T-cell (primary cell): Measurements from ENCODE around the gene RERE. TPM values are rescaled to one million over a fixed set of nuclear protein-coding genes. Genes with fewer than 3 reads are reported as not detected.
"Not testable (repeated sequence)": the region's sequence is repeated elsewhere in the genome, so short reads cannot be mapped to it uniquely, and the experiment has no call there.

Source experiments
- ATAC-seq, 4 experiments: fragments of 200-7000 bp in 3 of 4; fragments of 150-1000 bp in 1 of 4; cut with Tn5 transposase; replicated peaks in 1 of 4; 1 replicate in 3 of 4; 2 replicates in 1 of 4; pipeline ENCODE4 v1.10.0; 2021; ENCODE audit warnings: moderate library complexity in 3 of 4, mild to moderate bottlenecking in 2 of 4, moderate number of reproducible peaks in 1 of 4
- CTCF ChIA-PET, 2 donors: fragments of 300-600 bp; sonication (Branson Sonifier 250); formaldehyde crosslinking; loops; one replicate each; lab custom pipeline; 2022; ENCODE audit warnings: antibody characterized with exemption in 2 of 2; lab: Charles Lee
- POLR2A ChIA-PET, 2 donors: fragments of 300-600 bp; sonication (Branson Sonifier 250); formaldehyde crosslinking; loops; one replicate each; lab custom pipeline; 2022; ENCODE audit warnings: antibody characterized with exemption in 2 of 2; lab: Charles Lee
- DNase-seq, 35 experiments: peaks; one replicate each; pipeline versions ENCODE4 v3.0.0 to v3.0.0-alpha.2; 2013 to 2023
- H3K27ac ChIP-seq: one replicate; pipeline ENCODE4 v1.5.1; 2013; ENCODE audit warnings: low read length
- H3K27me3 ChIP-seq, 2 experiments: replicated peaks in 1 of 2; 1 replicate in 1 of 2; 2 replicates in 1 of 2; pipeline versions ENCODE4 v1.6.1 to v1.7.0; 2013; ENCODE audit warnings: low read length in 1 of 2, mixed read lengths in 1 of 2; ENCODE audit not compliant: control insufficient read depth in 2 of 2, insufficient read depth in 2 of 2; ENCODE audit errors: extremely low read depth in 1 of 2
- H3K36me3 ChIP-seq, 2 donors: 1 replicate in 1 of 2; 2 replicates in 1 of 2; pipeline versions ENCODE4 v1.6.1 to v1.7.0; 2013; ENCODE audit warnings: low read length in 1 of 2; ENCODE audit not compliant: control insufficient read depth in 2 of 2, insufficient read depth in 1 of 2; ENCODE audit errors: extremely low read depth in 1 of 2
- H3K4me1 ChIP-seq, 2 experiments: 1 replicate in 1 of 2; 2 replicates in 1 of 2; pipeline versions ENCODE4 v1.6.1 to v1.7.0; 2013; ENCODE audit warnings: low read length in 2 of 2, mixed read lengths in 1 of 2; ENCODE audit not compliant: insufficient read depth in 2 of 2, control insufficient read depth in 1 of 2; ENCODE audit errors: extremely low read depth in 1 of 2
- H3K4me3 ChIP-seq, 2 donors: 1 replicate in 1 of 2; 2 replicates in 1 of 2; pipeline versions ENCODE4 v1.5.1 to v1.7.0; 2013; ENCODE audit warnings: mild to moderate bottlenecking in 2 of 2, low read length in 1 of 2, moderate library complexity in 1 of 2; ENCODE audit not compliant: control insufficient read depth in 1 of 2; ENCODE audit errors: extremely low read depth in 1 of 2
- H3K9me3 ChIP-seq: 2 replicates; pipeline ENCODE4 v1.7.0; 2013
- H3K27ac Mint-ChIP-seq, 2 donors: one replicate each; pipeline ENCODE4 v1.8.0; 2020 to 2021; ENCODE audit warnings: mild to moderate bottlenecking in 2 of 2, mixed read lengths in 2 of 2
- H3K27me3 Mint-ChIP-seq, 2 donors: one replicate each; pipeline ENCODE4 v1.8.0; 2021 to 2022; ENCODE audit warnings: mixed read lengths in 2 of 2
- H3K36me3 Mint-ChIP-seq: one replicate; pipeline ENCODE4 v1.8.0; 2021; ENCODE audit warnings: mixed read lengths
- H3K4me1 Mint-ChIP-seq, 3 donors: one replicate each; pipeline ENCODE4 v1.8.0; 2020 to 2022; ENCODE audit warnings: mixed read lengths in 3 of 3, mild to moderate bottlenecking in 1 of 3
- H3K4me3 Mint-ChIP-seq, 3 donors: one replicate each; pipeline ENCODE4 v1.8.0; 2020 to 2022; ENCODE audit warnings: mild to moderate bottlenecking in 3 of 3, mixed read lengths in 3 of 3, moderate library complexity in 3 of 3
- H3K9me3 Mint-ChIP-seq, 3 donors: one replicate each; pipeline ENCODE4 v1.8.0; 2020 to 2022; ENCODE audit warnings: mixed read lengths in 3 of 3
- WGBS: methylation state at CpG from one replicate; pipeline ENCODE4 v1.1.5; 2013; ENCODE audit warnings: missing lambda C conversion rate; ENCODE audit not compliant: insufficient coverage; 5-methylcytosine and 5-hydroxymethylcytosine counted together
- total RNA-seq, 35 experiments: library from RNA in 6 of 35; stranded (reverse) in 6 of 35; fragments of 120-200 nt in 1 of 35; gene quantifications; one replicate each; pipeline versions ENCODE4 v1.2.1 to v1.2.4 and lab custom pipeline; 2013 to 2026

RERE gene
- total RNA-seq, 5 donors from 2014 or later (not counting 1 experiment from before 2014, with no cell fraction given), result 85.1 to 116 (median 103) TPM

DNA sequence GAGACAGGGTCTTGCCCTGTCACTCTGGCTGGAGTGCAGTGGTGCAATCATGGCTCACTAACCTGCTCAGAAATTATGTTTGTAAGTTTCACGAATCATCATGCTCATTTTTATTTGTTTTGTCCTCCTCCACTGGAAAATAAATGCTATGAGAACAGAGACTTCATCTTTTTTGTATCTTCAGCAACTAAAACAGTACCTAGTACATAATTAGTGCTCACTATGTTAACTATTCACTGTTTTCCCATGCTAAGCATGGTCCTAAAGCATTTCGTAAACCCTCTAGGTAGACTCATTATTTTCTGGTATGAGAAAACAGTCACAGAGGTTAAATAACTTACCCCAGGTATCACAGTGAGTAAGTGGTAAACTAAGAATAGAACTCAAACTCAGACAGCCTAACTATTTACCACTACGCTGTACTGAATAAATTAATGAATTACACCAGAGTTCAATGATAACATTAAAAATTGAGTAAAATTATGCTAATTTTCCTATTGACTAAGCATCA is 118.4 kb downstream of the RERE start:
- ATAC-seq (no peak), DNase-seq (no peak)
- H3K4me3 ChIP-seq, result no peak overlapping the region
- WGBS, result 100% methylated on average over 1 of the region's 3 CpGs
- H3K9me3 Mint-ChIP-seq, result no peaks in the 10 kb centered on the region
- CTCF ChIA-PET, result interaction anchor here in 1 of 2 donors (1.0 kb wide), 1 partner anchor 29 kb away, joined by 3 read pairs; no protein-coding TSS in a partner anchor
- H3K4me1 ChIP-seq, result peaks cover 22 to 26% of the 10 kb centered on the region in 2 experiments
- H3K36me3 ChIP-seq, result no peaks in the 10 kb centered on the region
- peaks cover 0 to 13% of the 10 kb centered on the region in 2 experiments for H3K27me3 ChIP-seq
- H3K27ac Mint-ChIP-seq, result no peak overlapping the region
- H3K4me1 Mint-ChIP-seq, result peaks cover 28 to 40% (median 33%) of the 10 kb centered on the region in 3 donors
- POLR2A ChIA-PET, result no interaction called here
- H3K4me3 Mint-ChIP-seq, result no peak overlapping the region
- H3K27ac ChIP-seq, result no peak overlapping the region
- no peaks in the 10 kb centered on the region for H3K9me3 ChIP-seq
- H3K27me3 Mint-ChIP-seq, result peaks cover 18 to 23% of the 10 kb centered on the region in 2 donors
- H3K36me3 Mint-ChIP-seq, result no peaks in the 10 kb centered on the region

DNA sequence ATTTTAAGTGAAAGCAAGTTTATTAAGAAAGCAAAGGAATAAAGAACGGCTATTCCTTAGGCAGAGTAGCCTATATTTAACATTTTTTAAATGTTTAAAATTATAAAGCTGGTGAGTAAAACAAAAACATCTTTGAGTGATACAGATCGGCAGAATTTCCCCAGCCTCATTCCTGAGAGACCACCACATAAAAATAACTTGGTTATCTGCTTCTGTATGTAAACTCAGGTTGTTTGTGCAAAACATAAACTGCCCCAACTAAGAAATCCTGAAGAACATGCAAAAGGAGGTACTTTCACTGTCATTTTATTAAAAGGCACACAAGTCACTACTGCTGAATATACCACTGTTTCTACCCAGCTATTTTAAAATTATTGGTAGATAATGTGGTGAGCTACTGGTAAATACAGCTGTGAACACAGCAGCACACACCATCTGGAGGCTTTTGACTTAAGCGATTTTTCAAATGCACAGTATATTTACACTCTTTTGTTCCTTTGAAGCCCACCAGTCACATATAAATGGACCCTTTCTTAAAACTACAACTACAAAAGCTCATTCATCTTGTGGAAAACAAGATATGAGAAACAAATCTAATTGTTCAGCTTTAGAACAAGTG is 119.3 kb downstream of the RERE start:
- Histone ChIP-seq H3K36me3 (no peaks in the 10 kb centered on the region), H3K4me1 (peaks cover 20 to 23% of the 10 kb centered on the region in 2 experiments), H3K9me3 (no peaks in the 10 kb centered on the region), H3K27ac (no peak overlapping the region), H3K27me3 (peaks cover 0 to 8% of the 10 kb centered on the region in 2 experiments), H3K4me3 (no peak overlapping the region)
- no peak overlapping the region for H3K27ac Mint-ChIP-seq
- peaks cover 11 to 16% of the 10 kb centered on the region in 2 donors for H3K27me3 Mint-ChIP-seq
- no peaks in the 10 kb centered on the region for H3K36me3 Mint-ChIP-seq
- no peak overlapping the region for H3K4me3 Mint-ChIP-seq
- WGBS, result no CpG with 5 or more reads among the region's 3 CpGs
- no peaks in the 10 kb centered on the region for H3K9me3 Mint-ChIP-seq
- ChIA-PET CTCF (no interaction called here), POLR2A (interaction anchor here in 1 of 2 donors (0.5 kb wide), 1 partner anchor 16 kb away, joined by 3 read pairs; no protein-coding TSS in a partner anchor)
- H3K4me1 Mint-ChIP-seq, result peaks cover 22 to 34% (median 26%) of the 10 kb centered on the region in 3 donors
- ATAC-seq, result no peak
- DNase-seq, result no peak

DNA sequence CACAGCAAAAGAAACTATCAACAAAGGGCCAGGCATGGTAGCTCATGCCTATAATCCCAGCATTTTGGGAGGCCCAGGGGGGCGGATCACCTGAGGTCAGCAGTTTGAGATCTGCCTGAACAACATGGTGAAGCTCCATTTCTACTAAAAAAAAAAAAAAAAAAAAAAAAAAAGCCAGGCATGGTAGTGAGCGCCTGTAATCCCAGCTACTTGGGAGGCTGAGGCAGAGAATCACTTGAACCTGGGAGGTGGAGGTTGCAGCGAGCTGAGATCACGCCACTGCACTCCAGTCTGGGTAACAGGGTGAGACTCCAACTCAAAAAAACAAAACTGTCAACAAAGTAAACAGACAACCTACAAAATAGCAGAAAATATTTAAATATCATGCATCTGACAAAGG is 122.0 kb downstream of the RERE start:
- not testable (repeated sequence) for ATAC-seq, H3K4me1 Mint-ChIP-seq, H3K27me3 Mint-ChIP-seq

DNA sequence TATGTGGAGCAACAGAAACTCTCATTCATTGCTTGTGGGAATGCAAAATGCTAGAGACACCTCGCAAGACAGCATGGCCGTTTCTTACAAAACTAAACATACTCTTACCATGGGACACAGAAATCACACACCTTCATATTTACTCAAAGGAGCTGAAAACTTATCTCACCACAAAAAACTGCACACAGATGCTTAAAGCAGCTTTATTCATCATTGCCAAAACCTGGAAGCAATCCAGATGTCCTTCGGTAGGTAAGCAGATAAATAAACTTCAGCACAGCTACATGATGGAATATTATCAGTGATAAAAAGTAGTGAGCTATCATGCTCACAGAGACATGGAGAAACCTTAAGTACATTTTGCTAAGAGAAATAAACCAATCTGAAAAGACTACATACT is 124.3 kb downstream of the RERE start:
- no peak overlapping the region for H3K27ac Mint-ChIP-seq
- no peak overlapping the region for H3K4me3 Mint-ChIP-seq
- no peak overlapping the region for H3K4me3 ChIP-seq
- peaks cover 5% of the 10 kb centered on the region for H3K36me3 Mint-ChIP-seq
- H3K9me3 Mint-ChIP-seq, result no peaks in the 10 kb centered on the region
- peaks cover 0 to 5% (median 2%) of the 10 kb centered on the region in 3 donors for H3K4me1 Mint-ChIP-seq
- no peak overlapping the region for H3K27ac ChIP-seq
- 83% methylated on average over 2 of the region's 3 CpGs for WGBS
- H3K4me1 ChIP-seq, result peaks cover 0 to 2% of the 10 kb centered on the region in 2 experiments
- no peaks in the 10 kb centered on the region for H3K27me3 Mint-ChIP-seq
- POLR2A ChIA-PET, result no interaction called here
- ATAC-seq (no peak), DNase-seq (no peak)
- H3K36me3 ChIP-seq, result no peaks in the 10 kb centered on the region
- no peaks in the 10 kb centered on the region for H3K27me3 ChIP-seq
- CTCF ChIA-PET, result no interaction called here
- H3K9me3 ChIP-seq, result no peaks in the 10 kb centered on the region

More for the DNA sequence above, 122.0 kb downstream of the RERE start:
- not testable (repeated sequence) for H3K4me3 ChIP-seq, H3K36me3 ChIP-seq, H3K27ac Mint-ChIP-seq, H3K9me3 Mint-ChIP-seq, H3K9me3 ChIP-seq, H3K4me3 Mint-ChIP-seq, H3K27ac ChIP-seq, DNase-seq, H3K36me3 Mint-ChIP-seq, H3K27me3 ChIP-seq, H3K4me1 ChIP-seq
- POLR2A ChIA-PET, result interaction anchor here in 1 of 2 donors (0.6 to 0.7 kb wide), 2 partner anchors 244 to 467 kb away, joined by 3 to 4 read pairs; no protein-coding TSS in a partner anchor
- no CpG with 5 or more reads among the region's 4 CpGs for WGBS
- CTCF ChIA-PET, result interaction anchor here (0.6 to 0.7 kb wide), 3 partner anchors 27 to 768 kb away, joined by 3 to 7 read pairs (median 7); no protein-coding TSS in a partner anchor

DNA sequence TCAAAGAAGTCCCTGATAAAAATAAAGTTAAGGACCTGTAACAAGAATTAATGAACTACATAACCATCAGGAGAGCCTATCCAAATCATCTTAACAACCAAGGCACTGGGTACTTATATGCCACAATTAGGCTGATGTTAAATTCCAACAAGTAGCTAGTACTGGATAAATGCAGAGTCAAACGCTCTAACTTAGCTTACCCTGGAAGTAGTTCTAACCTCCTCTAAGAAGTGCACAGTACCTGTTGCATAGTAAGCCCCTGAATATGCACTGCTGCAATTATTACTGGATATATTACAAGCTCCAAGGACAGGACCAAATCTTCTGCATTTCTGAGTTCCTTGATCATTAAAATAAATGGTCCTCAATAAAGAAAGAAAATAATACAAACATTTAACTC is 125.8 kb downstream of the RERE start:
- peaks cover 5% of the 10 kb centered on the region for H3K36me3 Mint-ChIP-seq
- no CpG with 5 or more reads among the region's 1 CpG for WGBS
- H3K36me3 ChIP-seq, result no peaks in the 10 kb centered on the region
- H3K27ac Mint-ChIP-seq, result no peak overlapping the region
- no peak overlapping the region for H3K4me3 ChIP-seq
- CTCF ChIA-PET, result interaction anchor here in 1 of 2 donors (2.3 kb wide), 1 partner anchor 9 kb away, joined by 7 read pairs; no protein-coding TSS in a partner anchor
- no peak overlapping the region for H3K4me3 Mint-ChIP-seq
- POLR2A ChIA-PET, result no interaction called here
- peaks cover 0 to 2% of the 10 kb centered on the region in 2 experiments for H3K4me1 ChIP-seq
- H3K9me3 ChIP-seq, result no peaks in the 10 kb centered on the region
- H3K27ac ChIP-seq, result no peak overlapping the region
- H3K27me3 ChIP-seq, result no peaks in the 10 kb centered on the region
- no peak for ATAC-seq
- no peaks in the 10 kb centered on the region for H3K27me3 Mint-ChIP-seq
- no peak for DNase-seq
- H3K4me1 Mint-ChIP-seq, result peaks cover 7 to 13% (median 9%) of the 10 kb centered on the region in 3 donors
- no peaks in the 10 kb centered on the region for H3K9me3 Mint-ChIP-seq

DNA sequence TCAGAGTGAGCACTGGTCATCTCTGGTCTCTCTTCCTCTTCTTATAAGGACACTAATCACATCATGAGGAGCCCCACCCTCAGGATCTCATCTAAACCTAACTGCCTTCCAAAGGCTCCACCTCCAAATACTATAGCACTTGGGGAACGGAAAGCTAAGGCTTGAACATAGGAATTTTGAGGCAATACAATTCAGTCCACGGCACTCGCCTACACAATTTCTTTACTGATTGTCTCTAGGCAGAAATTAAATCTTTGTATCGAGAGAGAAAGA is 127.3 kb downstream of the RERE start:
- no peak overlapping the region for H3K27ac Mint-ChIP-seq
- no peak overlapping the region for H3K27ac ChIP-seq
- H3K9me3 Mint-ChIP-seq, result no peaks in the 10 kb centered on the region
- ATAC-seq, result no peak
- no peak for DNase-seq
- peaks cover 0 to 2% of the 10 kb centered on the region in 2 experiments for H3K4me1 ChIP-seq
- H3K27me3 Mint-ChIP-seq, result no peaks in the 10 kb centered on the region
- CTCF ChIA-PET, result interaction anchor here in 1 of 2 donors (1.2 to 2.3 kb wide), 2 partner anchors 11 to 36 kb away, joined by 4 to 7 read pairs; no protein-coding TSS in a partner anchor
- H3K36me3 Mint-ChIP-seq, result peaks cover 5% of the 10 kb centered on the region
- WGBS, result 100% methylated on average over 2 of the region's 4 CpGs
- no peaks in the 10 kb centered on the region for H3K9me3 ChIP-seq
- POLR2A ChIA-PET, result no interaction called here
- no peak overlapping the region for H3K4me3 Mint-ChIP-seq
- H3K36me3 ChIP-seq, result no peaks in the 10 kb centered on the region
- no peak overlapping the region for H3K4me3 ChIP-seq
- H3K27me3 ChIP-seq, result no peaks in the 10 kb centered on the region
- H3K4me1 Mint-ChIP-seq, result peaks cover 8 to 17% (median 11%) of the 10 kb centered on the region in 3 donors
